ENCODE results near the gene TRIM60.
"Not testable (repeated sequence)": the region's sequence is repeated elsewhere in the genome, so short reads cannot be mapped to it uniquely, and the experiment has no call there.

DNA sequence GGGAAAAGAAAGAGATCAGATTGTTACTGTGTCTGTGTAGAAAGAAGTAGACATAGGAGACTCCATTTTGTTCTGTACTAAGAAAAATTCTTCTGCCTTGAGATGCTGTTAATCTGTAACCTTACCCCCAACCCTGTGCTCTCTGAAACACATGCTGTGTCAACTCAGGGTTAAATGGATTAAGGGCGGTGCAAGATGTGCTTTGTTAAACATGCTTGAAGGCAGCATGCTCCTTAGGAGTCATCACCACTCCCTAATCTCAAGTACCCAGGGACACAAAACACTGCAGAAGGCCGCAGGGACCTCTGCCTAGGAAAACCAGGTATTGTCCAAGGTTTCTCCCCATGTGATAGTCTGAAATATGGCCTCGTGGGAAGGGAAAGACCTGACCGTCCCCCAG, 29.8 kb upstream of the TRIM60 start:
- TF ChIP-seq, protein P1, sequence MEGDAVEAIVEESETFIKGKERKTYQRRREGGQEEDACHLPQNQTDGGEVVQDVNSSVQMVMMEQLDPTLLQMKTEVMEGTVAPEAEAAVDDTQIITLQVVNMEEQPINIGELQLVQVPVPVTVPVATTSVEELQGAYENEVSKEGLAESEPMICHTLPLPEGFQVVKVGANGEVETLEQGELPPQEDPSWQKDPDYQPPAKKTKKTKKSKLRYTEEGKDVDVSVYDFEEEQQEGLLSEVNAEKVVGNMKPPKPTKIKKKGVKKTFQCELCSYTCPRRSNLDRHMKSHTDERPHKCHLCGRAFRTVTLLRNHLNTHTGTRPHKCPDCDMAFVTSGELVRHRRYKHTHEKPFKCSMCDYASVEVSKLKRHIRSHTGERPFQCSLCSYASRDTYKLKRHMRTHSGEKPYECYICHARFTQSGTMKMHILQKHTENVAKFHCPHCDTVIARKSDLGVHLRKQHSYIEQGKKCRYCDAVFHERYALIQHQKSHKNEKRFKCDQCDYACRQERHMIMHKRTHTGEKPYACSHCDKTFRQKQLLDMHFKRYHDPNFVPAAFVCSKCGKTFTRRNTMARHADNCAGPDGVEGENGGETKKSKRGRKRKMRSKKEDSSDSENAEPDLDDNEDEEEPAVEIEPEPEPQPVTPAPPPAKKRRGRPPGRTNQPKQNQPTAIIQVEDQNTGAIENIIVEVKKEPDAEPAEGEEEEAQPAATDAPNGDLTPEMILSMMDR (IDR thresholded peaks at IDR 0.05; ENCODE audit: insufficient read depth, low read depth, low read length): not testable (repeated sequence)
- TF ChIP-seq EZH2 (IDR thresholded peaks at IDR 0.05; ENCODE audit: insufficient read depth, low read length): not testable (repeated sequence)
